Activated CD4-positive, alpha-beta memory T cell treated with anti-CD3 and anti-CD28 coated beads for 36 hours (primary cell): ENCODE results near the gene C1QTNF12. TPM values are rescaled to one million over a fixed set of nuclear protein-coding genes. Genes with fewer than 3 reads are reported as not detected.

Experiments
- CTCF ChIA-PET: fragments of 350-600 bp; sonication (Branson Sonifier 250); formaldehyde crosslinking; loops from one replicate; lab custom pipeline; 2021; ENCODE audit warnings: antibody characterized with exemption, inconsistent platforms; lab: Charles Lee
- POLR2A ChIA-PET: fragments of 350-600 bp; sonication (Branson Sonifier 250); formaldehyde crosslinking; loops from one replicate; lab custom pipeline; 2021; ENCODE audit warnings: antibody characterized with exemption; lab: Charles Lee
- DNase-seq: peaks from one replicate; pipeline ENCODE4 v3.0.0-alpha.2; 2020
- H3K27ac Mint-ChIP-seq: one replicate; pipeline ENCODE4 v1.8.0; 2021; ENCODE audit warnings: mixed read lengths
- H3K27me3 Mint-ChIP-seq: one replicate; pipeline ENCODE4 v1.8.0; 2021; ENCODE audit warnings: mixed read lengths
- H3K36me3 Mint-ChIP-seq: one replicate; pipeline ENCODE4 v1.8.0; 2021; ENCODE audit warnings: mixed read lengths
- H3K4me1 Mint-ChIP-seq: one replicate; pipeline ENCODE4 v1.8.0; 2021; ENCODE audit warnings: low read depth, mixed read lengths
- H3K4me3 Mint-ChIP-seq: one replicate; pipeline ENCODE4 v1.8.0; 2021; ENCODE audit warnings: mild to moderate bottlenecking, mixed read lengths
- H3K9me3 Mint-ChIP-seq: one replicate; pipeline ENCODE4 v1.8.0; 2021; ENCODE audit warnings: mixed read lengths
- intact Hi-C: fragments of 100-400 bp; cut with micrococcal nuclease; formaldehyde crosslinking; loops from one replicate; pipeline ENCODE4 v1.15.1; 2023
- total RNA-seq, 2 experiments: library from RNA; stranded (reverse); gene quantifications; one replicate each; pipeline ENCODE4 v1.2.3, GENCODE V29; 2021

C1QTNF12 gene
- total RNA-seq, 2 experiments from 2014 or later = 3.8 to 4.2 TPM

GRCh38 chr1:1205769-1206375, 40.6 kb downstream of the C1QTNF12 start:
- intact Hi-C loops = loop anchor here (1.0 to 10.0 kb wide), 2 partner anchors 69 to 171 kb away; no protein-coding TSS in a partner anchor
- Mint-ChIP-seq H3K27ac (peak overlapping the region; percentile 100), H3K27me3 (no peaks in the 10 kb centered on the region), H3K4me3 (peak overlapping the region; percentile 84), H3K36me3 (peaks cover 46% of the 10 kb centered on the region), H3K4me1 (peaks cover 28% of the 10 kb centered on the region), H3K9me3 (no peaks in the 10 kb centered on the region)
- no peak for DNase-seq
- POLR2A ChIA-PET = interaction anchor here (1.2 to 8.3 kb wide), 3 partner anchors 11 to 48 kb away, joined by 4 to 107 read pairs (median 5); partner anchors contain the start of genes B3GALT6 and SDF4
- CTCF ChIA-PET = interaction anchor here (1.9 to 2.4 kb wide), 2 partner anchors 11 to 84 kb away, joined by 9 to 13 read pairs; no protein-coding TSS in a partner anchor

- POLR2A ChIA-PET = interaction anchor here (0.8 to 8.3 kb wide), 4 partner anchors 12 to 26 kb away, joined by 3 to 107 read pairs (median 4); partner anchors contain the start of genes B3GALT6 and SDF4
- peak; percentile 28 for DNase-seq
- no peaks in the 10 kb centered on the region for H3K9me3 Mint-ChIP-seq
- CTCF ChIA-PET = interaction anchor here (1.9 kb wide), 1 partner anchor 83 kb away, joined by 13 read pairs; no protein-coding TSS in a partner anchor
- peaks cover 31% of the 10 kb centered on the region for H3K4me1 Mint-ChIP-seq
- peaks cover 39% of the 10 kb centered on the region for H3K36me3 Mint-ChIP-seq
- peak overlapping the region; percentile 84 for H3K4me3 Mint-ChIP-seq
- no peaks in the 10 kb centered on the region for H3K27me3 Mint-ChIP-seq
- intact Hi-C loops = loop anchor here (10.0 kb wide), 1 partner anchor 170 kb away; no protein-coding TSS in a partner anchor
- H3K27ac Mint-ChIP-seq = peak overlapping the region; percentile 100
These were observed 41.3 kb downstream of the C1QTNF12 start for GRCh38 chr1:1204998-1205768.

- Mint-ChIP-seq H3K9me3 (no peaks in the 10 kb centered on the region), H3K27ac (peak overlapping the region; percentile 100), H3K4me3 (peak overlapping the region; percentile 84), H3K36me3 (peaks cover 32% of the 10 kb centered on the region), H3K4me1 (peaks cover 28% of the 10 kb centered on the region), H3K27me3 (no peaks in the 10 kb centered on the region)
- CTCF ChIA-PET = interaction anchor here (1.9 kb wide), 1 partner anchor 82 kb away, joined by 13 read pairs; no protein-coding TSS in a partner anchor
- DNase-seq = peak; percentile 9
- intact Hi-C loops = loop anchor here (10.0 kb wide), 1 partner anchor 170 kb away; no protein-coding TSS in a partner anchor
- POLR2A ChIA-PET = interaction anchor here (0.8 to 8.3 kb wide), 3 partner anchors 13 to 27 kb away, joined by 3 to 107 read pairs (median 3); no protein-coding TSS in a partner anchor
These were observed 42.0 kb downstream of the C1QTNF12 start for GRCh38 chr1:1204425-1204920.

- Mint-ChIP-seq H3K36me3 (peaks cover 27% of the 10 kb centered on the region), H3K9me3 (no peaks in the 10 kb centered on the region), H3K27me3 (no peaks in the 10 kb centered on the region), H3K4me1 (peaks cover 25% of the 10 kb centered on the region), H3K4me3 (peak overlapping the region; percentile 84), H3K27ac (peak overlapping the region; percentile 100)
- intact Hi-C loops = loop anchor here (10.0 kb wide), 1 partner anchor 169 kb away; no protein-coding TSS in a partner anchor
- DNase-seq = peak; percentile 9
- ChIA-PET POLR2A (interaction anchor here (8.3 kb wide), 1 partner anchor 13 kb away, joined by 107 read pairs; no protein-coding TSS in a partner anchor), CTCF (no interaction called here)
These were observed 42.7 kb downstream of the C1QTNF12 start for GRCh38 chr1:1203561-1204424.

GRCh38 chr1:1202831-1203560, 43.5 kb downstream of the C1QTNF12 start:
- CTCF ChIA-PET = no interaction called here
- peaks cover 23% of the 10 kb centered on the region for H3K36me3 Mint-ChIP-seq
- H3K4me1 Mint-ChIP-seq = peaks cover 20% of the 10 kb centered on the region
- DNase-seq = peak; percentile 14
- no peaks in the 10 kb centered on the region for H3K27me3 Mint-ChIP-seq
- no peak overlapping the region for H3K27ac Mint-ChIP-seq
- H3K4me3 Mint-ChIP-seq = no peak overlapping the region
- POLR2A ChIA-PET = interaction anchor here (8.3 kb wide), 1 partner anchor 14 kb away, joined by 107 read pairs; no protein-coding TSS in a partner anchor
- intact Hi-C loops = loop anchor here (10.0 kb wide), 1 partner anchor 168 kb away; no protein-coding TSS in a partner anchor
- no peaks in the 10 kb centered on the region for H3K9me3 Mint-ChIP-seq

- H3K27me3 Mint-ChIP-seq = no peaks in the 10 kb centered on the region
- intact Hi-C loops = loop anchor here (1.0 to 10.0 kb wide), 3 partner anchors 8 to 166 kb away; no protein-coding TSS in a partner anchor
- ChIA-PET CTCF (interaction anchor here (0.6 to 1.1 kb wide), 2 partner anchors 9 to 79 kb away, joined by 4 to 10 read pairs; no protein-coding TSS in a partner anchor), POLR2A (interaction anchor here (1.1 kb wide), 2 partner anchors 14 to 30 kb away, joined by 3 to 7 read pairs; no protein-coding TSS in a partner anchor)
- DNase-seq = peak; percentile 93
- peak overlapping the region; percentile 78 for H3K27ac Mint-ChIP-seq
- H3K36me3 Mint-ChIP-seq = peaks cover 18% of the 10 kb centered on the region
- H3K9me3 Mint-ChIP-seq = no peaks in the 10 kb centered on the region
- peaks cover 13% of the 10 kb centered on the region for H3K4me1 Mint-ChIP-seq
- H3K4me3 Mint-ChIP-seq = peak overlapping the region; percentile 56
These were observed 45.4 kb downstream of the C1QTNF12 start for GRCh38 chr1:1200876-1201810.

GRCh38 chr1:1199961-1200875, 46.3 kb downstream of the C1QTNF12 start:
- Mint-ChIP-seq H3K36me3 (peaks cover 13% of the 10 kb centered on the region), H3K27ac (peak overlapping the region; percentile 78), H3K9me3 (peaks cover under 1% of the 10 kb centered on the region), H3K4me1 (peaks cover 13% of the 10 kb centered on the region), H3K4me3 (peak overlapping the region; percentile 56), H3K27me3 (no peaks in the 10 kb centered on the region)
- peak; percentile 16 for DNase-seq
- POLR2A ChIA-PET = interaction anchor here (0.7 to 1.1 kb wide), 4 partner anchors 9 to 31 kb away, joined by 3 to 7 read pairs (median 3); no protein-coding TSS in a partner anchor
- intact Hi-C loops = loop anchor here (2.0 to 10.0 kb wide), 2 partner anchors 17 to 165 kb away; no protein-coding TSS in a partner anchor
- CTCF ChIA-PET = interaction anchor here (0.6 to 1.1 kb wide), 2 partner anchors 9 to 78 kb away, joined by 4 to 10 read pairs; no protein-coding TSS in a partner anchor

GRCh38 chr1:1199141-1199960, 47.2 kb downstream of the C1QTNF12 start:
- POLR2A ChIA-PET = interaction anchor here (0.7 to 1.1 kb wide), 3 partner anchors 10 to 18 kb away, joined by 3 to 7 read pairs (median 3); no protein-coding TSS in a partner anchor
- H3K36me3 Mint-ChIP-seq = peaks cover 9% of the 10 kb centered on the region
- intact Hi-C loops = no loop called here
- H3K27ac Mint-ChIP-seq = peak overlapping the region; percentile 78
- H3K9me3 Mint-ChIP-seq = peaks cover 9% of the 10 kb centered on the region
- CTCF ChIA-PET = interaction anchor here (0.7 to 1.3 kb wide), 2 partner anchors 77 to 79 kb away, joined by 3 read pairs; no protein-coding TSS in a partner anchor
- peak overlapping the region; percentile 56 for H3K4me3 Mint-ChIP-seq
- peaks cover 17% of the 10 kb centered on the region for H3K4me1 Mint-ChIP-seq
- peak; percentile 27 for DNase-seq
- H3K27me3 Mint-ChIP-seq = no peaks in the 10 kb centered on the region
